Bronchial epithelial cell (primary cell): Measurements from ENCODE around the gene SELPLG. TPM values are rescaled to one million over a fixed set of nuclear protein-coding genes. Genes with fewer than 3 reads are reported as not detected.

Experiments
- DNase-seq: peaks from one replicate; pipeline ENCODE4 v3.0.0-alpha.2; 2010; ENCODE audit warnings: low read depth
- FAIRE-seq: peaks from 2 replicates; lab custom pipeline; 2011; peaks lifted over from hg19 to GRCh38; lab: Jason Lieb, UNC
- H3K27me3 ChIP-seq: 2 replicates; pipeline ENCODE4 v1.5.1; 2011; ENCODE audit warnings: low read length; ENCODE audit not compliant: control insufficient read depth, insufficient read depth
- H3K36me3 ChIP-seq: 2 replicates; pipeline ENCODE4 v1.5.1; 2011; ENCODE audit warnings: low read length; ENCODE audit not compliant: control insufficient read depth, insufficient read depth
- H3K4me3 ChIP-seq: 2 replicates; pipeline ENCODE4 v1.5.1; 2011; ENCODE audit warnings: mild to moderate bottlenecking, low read depth, low read length, control low read depth
- CTCF ChIP-seq: IDR thresholded peaks from 2 replicates; pipeline ENCODE4 v1.5.1; 2011; ENCODE audit warnings: mild to moderate bottlenecking, moderate library complexity, low read length, control low read depth, inconsistent platforms; ENCODE audit not compliant: insufficient read depth, severe bottlenecking
- total RNA-seq: library from RNA; depleted of rRNA; stranded (reverse); fragments of >200 nt; gene quantifications from 2 replicates; pipeline ENCODE4 v1.2.1, GENCODE V29; 2014

The SELPLG gene
- total RNA-seq, 1 donor from 2014 or later = under 0.01 TPM

DNA sequence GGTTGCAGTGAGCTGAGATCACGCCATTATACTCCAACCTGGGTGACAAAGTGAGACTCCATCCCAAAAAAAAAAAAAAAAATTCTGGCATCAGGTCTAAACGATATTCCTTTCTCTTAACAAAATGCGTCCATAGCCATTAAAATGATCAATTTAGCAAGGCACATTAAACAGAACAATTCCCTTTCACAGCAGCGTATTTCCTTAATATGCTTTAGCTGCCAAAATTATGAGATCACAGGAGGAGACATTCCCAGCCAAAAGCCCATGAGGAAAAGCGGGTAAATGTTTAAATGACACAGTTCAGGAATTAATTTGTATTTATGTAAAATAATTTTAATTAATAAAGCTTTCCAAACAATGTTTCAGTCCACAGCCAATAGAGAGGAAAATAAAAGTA is 43.0 kb upstream of the SELPLG start:
- TF ChIP-seq CTCF = no peak
- FAIRE-seq = no peak
- no peak for DNase-seq
- H3K36me3 ChIP-seq = peaks cover 2% of the 10 kb centered on the region
- no peaks in the 10 kb centered on the region for H3K27me3 ChIP-seq
- H3K4me3 ChIP-seq = no peak overlapping the region

DNA sequence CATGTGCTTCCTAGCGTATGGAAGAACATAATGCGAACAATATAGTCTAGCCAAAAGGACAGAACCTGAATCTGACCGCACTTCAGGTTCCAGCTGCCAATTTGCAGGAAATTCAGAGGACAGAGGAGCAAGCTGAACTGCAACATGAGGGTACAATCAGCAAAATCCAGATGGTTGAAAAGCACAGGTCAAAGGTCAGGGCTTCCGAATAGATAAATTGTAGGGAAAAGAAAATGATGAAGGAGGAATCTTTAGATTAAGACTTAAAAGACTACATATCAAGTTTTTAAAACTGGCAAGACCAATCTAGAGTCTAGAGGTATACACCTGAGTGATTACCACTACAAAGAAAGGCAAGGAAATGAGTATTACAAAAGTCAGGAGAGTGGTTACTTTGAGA is 42.1 kb upstream of the SELPLG start:
- no peak for DNase-seq
- no peak for FAIRE-seq
- Histone ChIP-seq H3K4me3 (no peak overlapping the region), H3K27me3 (no peaks in the 10 kb centered on the region), H3K36me3 (peaks cover 4% of the 10 kb centered on the region)
- no peak for TF ChIP-seq CTCF

GRCh38 chr12:108672054-108672453 is 38.4 kb upstream of the SELPLG start:
- H3K4me3 ChIP-seq = no peak overlapping the region
- DNase-seq = no peak
- FAIRE-seq = no peak
- no peaks in the 10 kb centered on the region for H3K27me3 ChIP-seq
- TF ChIP-seq CTCF = no peak
- H3K36me3 ChIP-seq = peaks cover 3% of the 10 kb centered on the region

DNA sequence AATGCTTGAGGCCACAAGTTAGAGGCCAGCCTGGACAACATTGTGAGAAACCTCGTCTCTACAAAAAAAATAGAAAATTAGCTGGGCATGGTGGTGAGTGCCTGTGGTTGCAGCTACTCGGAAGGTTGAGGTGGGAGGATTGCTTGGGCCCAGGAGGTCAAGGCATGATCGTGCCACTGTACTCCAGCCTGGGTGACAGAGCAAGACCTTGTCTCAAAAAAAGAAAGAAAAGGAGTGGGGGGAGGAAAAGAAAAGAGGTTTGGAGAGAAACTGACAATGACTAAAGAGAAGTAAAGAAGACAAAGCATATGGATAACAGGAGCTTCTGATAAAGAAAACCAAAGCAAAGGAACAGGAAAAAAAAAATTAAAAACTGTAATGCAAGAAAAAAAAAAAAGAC is 37.4 kb upstream of the SELPLG start:
- Histone ChIP-seq H3K36me3 (peaks cover 3% of the 10 kb centered on the region), H3K27me3 (no peaks in the 10 kb centered on the region), H3K4me3 (no peak overlapping the region)
- DNase-seq (no peak), FAIRE-seq (no peak)
- TF ChIP-seq CTCF = no peak

DNA sequence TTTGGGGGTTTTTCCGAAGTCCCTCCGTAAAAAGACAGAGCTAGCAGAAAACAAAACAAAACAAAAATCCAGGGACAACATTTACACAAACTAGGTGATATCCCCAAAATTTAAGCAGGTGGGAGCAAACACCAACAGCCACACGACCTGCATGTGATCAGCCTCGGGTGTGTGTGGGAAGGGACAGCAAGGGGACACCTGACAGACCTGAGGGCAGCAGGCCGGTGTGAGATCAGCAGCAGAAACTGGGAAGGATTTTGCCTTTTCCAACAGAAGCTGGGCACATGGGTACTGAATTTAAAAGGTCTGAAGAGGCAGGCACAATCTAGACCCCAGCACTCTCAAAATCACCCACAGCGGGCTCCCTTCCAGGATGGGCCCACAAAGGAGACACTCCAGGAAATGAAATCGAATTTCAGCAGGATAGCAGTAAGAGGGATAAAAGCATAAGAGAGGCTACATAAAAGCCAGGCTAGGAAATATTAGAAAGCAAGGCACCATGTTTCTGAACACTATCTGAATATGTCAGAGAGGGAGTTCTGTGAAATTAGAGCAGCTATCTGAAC is 36.5 kb upstream of the SELPLG start:
- TF ChIP-seq CTCF = no peak
- FAIRE-seq (no peak), DNase-seq (no peak)
- Histone ChIP-seq H3K36me3 (peaks cover 3% of the 10 kb centered on the region), H3K4me3 (no peak overlapping the region), H3K27me3 (no peaks in the 10 kb centered on the region)

GRCh38 chr12:108668542-108668941 is 34.8 kb upstream of the SELPLG start:
- no peak for TF ChIP-seq CTCF
- H3K27me3 ChIP-seq = no peaks in the 10 kb centered on the region
- FAIRE-seq = no peak
- H3K36me3 ChIP-seq = peaks cover 3% of the 10 kb centered on the region
- no peak overlapping the region for H3K4me3 ChIP-seq
- no peak for DNase-seq
